HepG2 (cell line): ENCODE results near the gene PSENEN. TPM values are rescaled to one million over a fixed set of nuclear protein-coding genes. Genes with fewer than 3 reads are reported as not detected.

ENCODE experiments used
- CENPT ChIP-seq: sonication (generic); formaldehyde crosslinking; IDR thresholded peaks from 2 replicates; pipeline ENCODE4 v1.8.0; 2022; ENCODE audit warnings: low read depth, mild to moderate bottlenecking, moderate library complexity, missing genetic modification reagents
- KLF6 ChIP-seq: IDR thresholded peaks from 2 replicates; pipeline ENCODE4 v1.8.0; 2016; ENCODE audit warnings: missing biosample characterization, missing genetic modification reagents
- LCORL ChIP-seq, 2 experiments: fragments of 450-650 bp in 1 of 2; sonication (generic) in 1 of 2; formaldehyde crosslinking in 1 of 2; IDR thresholded peaks; 2 replicates each; pipeline versions ENCODE4 v1.5.0 to v1.6.1; 2017 to 2020; ENCODE audit warnings: antibody characterized with exemption in 1 of 2, missing genetic modification reagents in 1 of 2
- MXD1 ChIP-seq: sonication (generic); formaldehyde crosslinking; IDR thresholded peaks from 2 replicates; pipeline ENCODE4 v1.4.0; 2020; ENCODE audit warnings: mild to moderate bottlenecking, missing genetic modification reagents
- PAF1 ChIP-seq: IDR thresholded peaks from 2 replicates; pipeline ENCODE4 v1.6.1; 2016; ENCODE audit warnings: missing genetic modification reagents, missing compliant biosample characterization
- POLR2A ChIP-seq, 2 experiments: IDR thresholded peaks; 2 replicates each; pipeline ENCODE4 v1.6.1; 2011; ENCODE audit warnings: low read depth in 2 of 2, low read length in 2 of 2, mild to moderate bottlenecking in 1 of 2, moderate library complexity in 1 of 2; ENCODE audit not compliant: insufficient read depth in 1 of 2
- RBM22 ChIP-seq: fragments of 200-400 bp; formaldehyde crosslinking; optimal IDR thresholded peaks from 2 replicates; pipeline ENCODE3; 2017; ENCODE audit warnings: mild to moderate bottlenecking, low read length, moderate library complexity
- RERE ChIP-seq: IDR thresholded peaks from 2 replicates; pipeline ENCODE4 v1.6.1; 2016; ENCODE audit warnings: low read depth, missing genetic modification reagents, missing compliant biosample characterization
- SUZ12 ChIP-seq: fragments of 150-350 bp; IDR thresholded peaks from 2 replicates; pipeline ENCODE4 v1.6.1; 2014; ENCODE audit warnings: low read depth, low read length
- TFAP4 ChIP-seq: sonication (generic); IDR thresholded peaks from 2 replicates; pipeline ENCODE4 v1.6.1; 2016; ENCODE audit warnings: low read depth, borderline replicate concordance
- ZBTB21 ChIP-seq: sonication (generic); formaldehyde crosslinking; IDR thresholded peaks from 2 replicates; pipeline ENCODE4 v1.4.0; 2020; ENCODE audit warnings: missing genetic modification reagents
- ZBTB3 ChIP-seq: sonication (generic); formaldehyde crosslinking; IDR thresholded peaks from 2 replicates; pipeline ENCODE4 v1.4.0; 2020; ENCODE audit warnings: low read depth, mild to moderate bottlenecking, moderate library complexity, missing genetic modification reagents, borderline replicate concordance
- ZC3H13 ChIP-seq: sonication (generic); formaldehyde crosslinking; IDR thresholded peaks from 2 replicates; pipeline ENCODE4 v1.8.1; 2023; ENCODE audit warnings: mild to moderate bottlenecking, missing genetic modification reagents, moderate library complexity
- ZNF180 ChIP-seq: sonication (generic); formaldehyde crosslinking; IDR thresholded peaks from 2 replicates; pipeline ENCODE4 v1.4.0; 2020; ENCODE audit warnings: low read depth, missing genetic modification reagents, borderline replicate concordance
- ZNF224 ChIP-seq: sonication (generic); formaldehyde crosslinking; IDR thresholded peaks from 2 replicates; pipeline ENCODE4 v1.5.0; 2020; ENCODE audit warnings: mild to moderate bottlenecking, missing genetic modification reagents
- ZNF234 ChIP-seq: sonication (generic); formaldehyde crosslinking; conservative IDR thresholded peaks from 2 replicates; pipeline ENCODE4 v1.5.1; 2020; ENCODE audit warnings: mild to moderate bottlenecking, missing genetic modification reagents
- ZNF343 ChIP-seq: sonication (generic); formaldehyde crosslinking; IDR thresholded peaks from 2 replicates; pipeline ENCODE4 v1.4.0; 2020; ENCODE audit warnings: mild to moderate bottlenecking, missing genetic modification reagents
- ZNF879 ChIP-seq: sonication (generic); formaldehyde crosslinking; IDR thresholded peaks from 2 replicates; pipeline ENCODE4 v1.8.1; 2023; ENCODE audit warnings: missing genetic modification reagents
- polyA plus RNA-seq, 8 experiments: library from polyadenylated mRNA; depleted of rRNA in 3 of 8; stranded (reverse) in 7 of 8; unstranded in 1 of 8; fragments of >200 nt; fragmentation: Illumina TruSeq in 4 of 8; extraction: Trizol in 4 of 8; gene quantifications; 2 replicates each; pipeline versions ENCODE4 v1.2.1 to v1.2.3, GENCODE V29; 2011 to 2016; ENCODE audit warnings: low read depth in 4 of 8, missing spikeins in 1 of 8, mixed read lengths in 1 of 8; ENCODE audit not compliant: insufficient read depth in 1 of 8
- total RNA-seq, 5 experiments: library from RNA; depleted of rRNA; stranded (reverse); fragments of >200 nt; fragmentation: Illumina TruSeq; extraction: Trizol; gene quantifications; 2 replicates each; pipeline ENCODE4 v1.2.3, GENCODE V29; 2016; ENCODE audit warnings: low read depth in 1 of 5
- TF ChIP-seq, protein P1 (sequence below): IDR thresholded peaks from 2 replicates; pipeline ENCODE4 v1.6.1; 2016; ENCODE audit warnings: mild to moderate bottlenecking
- TF ChIP-seq, protein P2 (sequence below): fragments of 450-650 bp; IDR thresholded peaks from 2 replicates; pipeline ENCODE4 v1.6.1; 2016

PSENEN gene
- total and polyA plus RNA-seq, 2 of the 13 experiments (the other 11 are each of a cell fraction or from before 2014, with no cell fraction given), result 16.9 to 34.2 TPM

- TF ChIP-seq KLF6 (CRISPR knock-in tag), result no peak
- TF ChIP-seq, protein P1, sequence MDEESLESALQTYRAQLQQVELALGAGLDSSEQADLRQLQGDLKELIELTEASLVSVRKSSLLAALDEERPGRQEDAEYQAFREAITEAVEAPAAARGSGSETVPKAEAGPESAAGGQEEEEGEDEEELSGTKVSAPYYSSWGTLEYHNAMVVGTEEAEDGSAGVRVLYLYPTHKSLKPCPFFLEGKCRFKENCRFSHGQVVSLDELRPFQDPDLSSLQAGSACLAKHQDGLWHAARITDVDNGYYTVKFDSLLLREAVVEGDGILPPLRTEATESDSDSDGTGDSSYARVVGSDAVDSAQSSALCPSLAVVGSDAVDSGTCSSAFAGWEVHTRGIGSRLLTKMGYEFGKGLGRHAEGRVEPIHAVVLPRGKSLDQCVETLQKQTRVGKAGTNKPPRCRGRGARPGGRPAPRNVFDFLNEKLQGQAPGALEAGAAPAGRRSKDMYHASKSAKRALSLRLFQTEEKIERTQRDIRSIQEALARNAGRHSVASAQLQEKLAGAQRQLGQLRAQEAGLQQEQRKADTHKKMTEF (CRISPR knock-in tag), result no peak
- no peak for TF ChIP-seq LCORL (IDR thresholded peaks at IDR 0.05)
- no peak for TF ChIP-seq LCORL (CRISPR knock-in tag; IDR thresholded peaks at IDR 0.05)
- no peak for TF ChIP-seq ZNF879 (CRISPR knock-in tag)
- TF ChIP-seq TFAP4, result no peak
- no peak for TF ChIP-seq MXD1 (CRISPR knock-in tag)
- no peak for TF ChIP-seq SUZ12
- no peak for TF ChIP-seq ZNF234 (CRISPR knock-in tag)
- no peak for TF ChIP-seq ZNF180 (CRISPR knock-in tag)
- TF ChIP-seq CENPT (CRISPR knock-in tag), result no peak
- no peak for TF ChIP-seq ZBTB3 (CRISPR knock-in tag)
- TF ChIP-seq RERE (CRISPR knock-in tag), result no peak
- TF ChIP-seq RBM22, result peak; percentile 34
- TF ChIP-seq ZNF224 (CRISPR knock-in tag), result no peak
- TF ChIP-seq ZBTB21 (CRISPR knock-in tag), result no peak
- TF ChIP-seq, protein P2, sequence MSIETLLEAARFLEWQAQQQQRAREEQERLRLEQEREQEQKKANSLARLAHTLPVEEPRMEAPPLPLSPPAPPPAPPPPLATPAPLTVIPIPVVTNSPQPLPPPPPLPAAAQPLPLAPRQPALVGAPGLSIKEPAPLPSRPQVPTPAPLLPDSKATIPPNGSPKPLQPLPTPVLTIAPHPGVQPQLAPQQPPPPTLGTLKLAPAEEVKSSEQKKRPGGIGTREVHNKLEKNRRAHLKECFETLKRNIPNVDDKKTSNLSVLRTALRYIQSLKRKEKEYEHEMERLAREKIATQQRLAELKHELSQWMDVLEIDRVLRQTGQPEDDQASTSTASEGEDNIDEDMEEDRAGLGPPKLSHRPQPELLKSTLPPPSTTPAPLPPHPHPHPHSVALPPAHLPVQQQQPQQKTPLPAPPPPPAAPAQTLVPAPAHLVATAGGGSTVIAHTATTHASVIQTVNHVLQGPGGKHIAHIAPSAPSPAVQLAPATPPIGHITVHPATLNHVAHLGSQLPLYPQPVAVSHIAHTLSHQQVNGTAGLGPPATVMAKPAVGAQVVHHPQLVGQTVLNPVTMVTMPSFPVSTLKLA, result no peak
- TF ChIP-seq POLR2A (IDR thresholded peaks at IDR 0.05; ENCODE audit: insufficient read depth in 1 of 2, low read depth in 2 of 2, low read length in 2 of 2), result no peak; a peak in 1 of 4 replicates
- TF ChIP-seq ZNF343 (CRISPR knock-in tag), result no peak
- no peak for TF ChIP-seq ZC3H13 (CRISPR knock-in tag)
- 0 out of 2 replicates have a peak, but pooled peaks have one; percentile 30 for TF ChIP-seq PAF1 (CRISPR knock-in tag)
Observed at GRCh38 chr19:35739275-35740107, 6.0 kb upstream of the PSENEN start (continued).
